SW 1271 (cell line): ENCODE data around the gene KREMEN1.

Experiments used
- DNase-seq, 2 experiments: peaks; one replicate each; lab custom pipeline; 2025; lab: John Stamatoyannopoulos, UW

The KREMEN1 gene

DNA sequence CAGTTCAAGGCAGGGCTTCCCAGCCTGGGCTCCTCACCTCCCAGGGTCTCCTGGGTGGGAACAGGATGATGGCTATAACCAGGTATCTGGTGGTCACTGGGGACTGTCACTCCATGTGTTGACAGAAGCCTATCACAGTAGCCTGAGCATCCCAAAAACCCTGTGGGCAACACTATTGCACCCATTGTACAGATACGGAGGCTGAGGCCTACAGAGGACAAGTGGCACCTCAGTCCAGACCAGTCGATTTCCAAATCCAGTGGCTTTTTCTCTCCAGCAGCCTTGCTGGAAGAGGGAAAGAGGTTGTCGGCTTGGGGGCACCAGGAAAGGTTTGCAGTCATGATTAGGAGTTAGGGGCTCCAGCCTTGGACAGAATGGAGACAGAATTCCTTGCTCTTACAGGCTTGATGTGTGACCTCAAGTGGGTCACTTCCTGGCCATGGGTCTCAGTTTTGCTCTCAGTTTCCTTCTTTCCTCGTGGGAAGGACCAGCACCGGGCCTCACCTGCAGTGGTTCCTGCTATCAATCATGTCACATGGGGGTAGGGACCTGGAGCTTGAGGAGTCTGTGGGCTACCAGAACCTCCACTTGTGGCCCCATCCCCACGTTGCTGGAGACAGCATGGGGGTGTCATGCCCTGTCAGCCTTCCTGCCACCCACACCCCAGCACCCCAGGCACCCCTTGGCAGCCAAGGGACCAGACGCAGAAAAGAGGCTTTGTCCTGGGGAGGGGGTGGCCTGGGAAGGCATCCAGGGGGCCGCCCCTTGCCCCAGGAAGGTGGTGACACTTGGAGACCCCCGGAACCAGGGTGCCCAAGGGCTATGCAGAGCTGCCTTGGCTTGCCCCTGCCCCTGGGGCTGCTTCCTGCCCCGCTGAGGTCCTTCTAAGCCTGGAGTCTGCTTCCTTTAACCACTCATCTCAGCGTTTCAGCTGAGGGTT lies 135.0 kb downstream of the KREMEN1 start:
- DNase-seq: no peak

DNA sequence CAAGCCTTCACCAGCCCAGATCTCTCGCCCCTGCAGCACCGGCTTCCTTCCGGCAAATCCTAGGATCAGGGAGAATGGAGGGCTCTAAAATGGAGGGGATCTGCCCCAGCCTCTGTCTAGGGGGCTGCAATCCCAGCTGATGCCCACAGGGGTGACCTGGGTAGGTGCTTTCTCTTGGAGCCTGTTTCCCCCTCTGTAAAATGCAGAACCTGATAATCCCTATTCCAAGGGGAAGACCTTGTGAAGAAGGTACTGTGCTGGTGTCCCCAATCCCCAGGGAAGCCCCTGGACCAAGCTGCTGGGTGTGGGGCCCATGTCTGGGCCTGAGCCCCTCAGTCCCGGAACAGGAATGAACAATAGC lies 135.6 kb downstream of the KREMEN1 start:
- no peak for DNase-seq

DNA sequence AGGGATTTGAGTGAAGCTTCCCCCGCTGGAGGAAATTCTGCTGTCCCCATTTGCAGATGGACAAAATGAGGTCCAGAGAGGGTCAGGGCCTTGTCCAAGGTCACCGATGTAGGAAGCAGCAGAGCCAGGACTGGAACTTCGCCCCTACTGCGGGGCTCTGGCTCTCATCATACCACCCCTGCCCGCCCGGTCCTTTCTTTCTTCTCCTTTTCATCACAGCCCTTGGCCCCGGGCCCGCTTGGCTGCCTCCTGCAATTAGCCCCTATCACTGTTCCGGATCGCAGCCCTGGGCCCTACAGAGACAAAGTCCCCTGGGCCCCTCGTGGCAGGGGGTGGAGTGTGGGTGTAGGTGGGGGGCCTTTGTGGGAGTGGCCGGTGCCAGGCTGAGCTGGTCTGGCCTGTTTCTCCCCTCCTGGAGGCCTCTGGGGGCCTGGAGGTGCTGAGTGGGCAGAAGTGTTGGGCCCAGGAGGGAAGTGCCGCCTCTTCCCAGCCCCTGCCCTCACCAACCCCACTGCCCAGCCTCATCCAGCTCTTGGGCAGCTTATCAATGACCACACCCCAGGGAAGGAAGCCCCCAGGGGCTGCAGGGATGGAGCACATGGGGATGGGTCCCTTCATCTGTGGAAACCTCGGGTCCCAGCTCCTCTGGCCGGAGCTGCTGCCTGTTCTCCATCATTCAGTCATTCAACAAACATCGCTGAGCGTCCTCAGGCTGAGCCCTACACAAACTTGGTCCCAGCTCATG lies 136.2 kb downstream of the KREMEN1 start:
- no peak for DNase-seq

DNA sequence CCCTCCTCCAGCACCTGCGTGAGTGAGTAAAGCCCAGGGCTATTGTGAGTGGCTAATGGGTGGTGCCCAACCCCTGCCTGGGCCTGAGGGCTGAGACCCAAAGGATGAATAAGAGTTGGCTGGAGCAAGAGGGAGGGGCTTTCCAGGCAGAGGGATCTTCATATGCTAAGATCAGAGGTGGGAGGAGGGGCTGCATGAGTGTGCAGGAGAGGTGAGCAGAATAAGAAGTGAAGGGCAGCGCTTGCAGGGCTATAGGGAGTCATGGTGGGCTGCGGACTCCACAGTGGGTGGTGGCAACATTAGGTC lies 136.7 kb downstream of the KREMEN1 start:
- DNase-seq: no peak

DNA sequence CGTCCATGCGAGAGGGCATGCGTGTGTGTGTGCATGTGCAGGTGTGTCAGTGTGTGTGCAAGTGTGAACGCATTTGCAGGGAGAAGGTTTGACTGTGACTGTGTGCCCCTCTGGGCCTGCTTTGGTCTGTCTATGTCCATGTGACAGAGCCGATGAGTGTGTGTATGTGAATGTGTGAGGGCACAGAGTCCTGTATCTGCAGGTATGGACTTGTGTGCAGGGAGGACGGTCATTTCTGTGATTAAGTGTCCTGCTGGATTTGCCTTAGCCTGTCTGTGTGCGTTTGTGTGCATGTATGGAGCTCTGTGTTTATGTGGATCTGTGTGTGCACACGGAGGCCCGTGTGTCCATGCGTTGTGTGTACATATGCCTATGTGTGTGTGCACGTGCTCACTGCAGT lies 138.2 kb downstream of the KREMEN1 start:
- DNase-seq: no peak

DNA sequence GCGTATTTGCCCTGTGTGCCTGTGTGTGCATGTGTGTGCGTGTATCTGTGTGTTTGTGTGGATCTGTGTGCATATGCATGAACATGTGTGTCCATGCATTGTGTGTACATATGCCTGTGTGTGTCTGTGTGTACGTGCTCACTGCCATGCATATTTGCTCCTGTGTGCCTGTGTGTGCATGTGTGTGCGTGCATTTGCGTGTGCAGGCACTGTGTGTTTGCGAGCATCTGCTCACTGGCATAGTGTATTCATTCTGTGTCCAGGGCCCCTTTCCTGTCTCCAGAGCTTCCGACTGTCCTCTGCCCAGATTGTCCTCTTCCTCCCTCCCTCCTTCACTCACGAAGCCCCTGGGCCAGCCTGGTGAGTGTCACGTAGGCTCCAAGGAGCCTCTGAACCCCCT lies 138.6 kb downstream of the KREMEN1 start:
- DNase-seq: no peak

DNA sequence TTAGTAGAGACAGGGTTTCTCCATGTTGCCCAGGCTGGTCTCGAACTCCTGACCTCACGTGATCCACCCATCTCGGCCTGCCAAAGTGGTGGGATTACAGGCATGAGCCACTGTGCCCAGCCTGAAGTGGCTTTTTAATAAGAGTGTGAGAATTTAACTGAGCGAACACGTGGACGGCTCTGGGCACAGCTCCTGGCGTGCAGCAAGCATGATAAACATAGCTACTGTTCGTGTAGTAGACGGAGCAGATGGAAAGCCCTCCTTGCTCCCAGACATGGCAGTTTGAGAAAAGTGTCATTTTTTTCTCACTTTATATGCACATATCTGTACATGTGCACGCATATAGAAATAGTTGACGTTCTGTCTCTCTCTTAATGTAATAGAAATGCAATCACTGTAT lies 139.9 kb downstream of the KREMEN1 start:
- no peak for DNase-seq

DNA sequence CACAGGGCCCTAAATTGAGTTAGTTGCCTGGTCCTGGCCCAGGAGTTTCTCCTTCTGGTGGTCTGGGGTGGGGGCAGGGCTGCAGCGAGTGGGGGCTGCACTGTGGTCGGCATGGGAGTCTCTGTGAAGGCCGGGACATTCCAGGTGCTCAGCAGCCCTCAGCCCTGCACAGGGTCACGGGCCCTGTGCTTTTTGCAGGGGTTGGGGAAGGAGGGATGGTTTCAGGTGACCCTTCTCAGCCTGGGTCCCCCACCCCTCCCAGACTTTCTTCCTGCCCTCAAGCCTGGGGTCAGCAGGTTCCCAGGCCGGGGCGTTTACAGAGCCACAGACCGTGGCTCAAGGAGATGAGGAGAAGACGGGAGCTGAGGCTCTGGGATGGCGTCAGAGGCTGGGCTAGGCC lies 140.7 kb downstream of the KREMEN1 start:
- DNase-seq: no peak

DNA sequence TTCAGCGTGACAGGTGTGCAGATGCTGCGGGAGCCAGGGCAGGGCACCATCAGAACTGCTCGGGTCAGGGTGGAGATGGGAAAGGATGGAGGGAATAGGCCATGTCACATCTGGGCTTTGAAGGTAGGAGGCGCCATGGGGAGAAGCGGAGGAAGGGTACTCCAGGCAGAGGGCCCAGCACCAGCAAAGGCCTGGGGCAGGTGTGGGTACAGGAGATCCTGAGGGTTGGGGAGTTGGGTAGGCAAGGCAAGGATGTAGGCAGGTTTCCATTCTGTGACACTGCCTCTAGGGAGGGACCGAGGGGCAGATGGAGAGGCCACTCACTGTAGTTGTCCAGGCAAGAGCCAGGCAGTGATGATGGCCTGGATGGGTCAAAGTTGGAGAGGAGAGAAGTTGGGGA lies 141.4 kb downstream of the KREMEN1 start:
- DNase-seq: no peak

DNA sequence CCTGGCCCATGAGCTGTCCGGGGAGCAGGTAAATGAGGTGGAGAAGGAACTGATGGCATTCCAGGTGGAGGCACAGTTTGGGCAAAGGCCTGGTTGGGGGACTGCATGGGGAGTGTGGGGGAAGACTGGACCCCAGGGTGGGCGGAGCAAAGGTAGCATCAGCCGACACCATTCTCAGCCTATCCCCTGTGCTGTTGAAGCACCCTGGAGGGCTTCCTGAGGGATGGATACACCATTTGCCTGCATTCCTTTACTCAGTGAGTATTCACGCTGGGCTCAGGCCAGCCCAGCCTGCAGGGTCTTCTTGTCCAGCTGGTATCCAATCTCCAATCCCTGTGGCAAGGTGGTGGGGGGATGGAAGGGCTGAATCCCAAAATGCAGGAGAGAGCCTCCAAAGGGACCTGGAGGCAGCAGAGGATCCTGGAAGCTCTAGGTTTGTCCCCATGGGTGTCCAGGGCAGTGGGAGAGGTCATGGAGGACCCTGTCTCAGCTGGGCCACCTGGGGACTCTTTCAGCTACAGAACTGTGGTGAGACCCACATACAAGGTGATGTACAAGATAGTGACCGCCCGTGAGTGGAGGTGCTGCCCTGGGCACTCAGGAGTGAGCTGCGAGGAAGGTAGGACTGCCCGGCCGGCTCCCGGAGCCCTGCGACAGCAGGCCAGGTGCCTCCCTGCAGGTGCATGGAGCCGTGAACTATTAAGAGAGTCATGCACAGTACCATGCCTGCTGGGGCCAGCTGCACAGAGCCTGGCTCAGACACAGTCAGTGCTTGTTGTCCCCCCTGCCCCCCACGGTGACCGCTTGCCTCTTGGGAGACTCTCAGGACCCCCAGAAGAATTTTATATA lies 142.4 kb downstream of the KREMEN1 start:
- DNase-seq: no peak

DNA sequence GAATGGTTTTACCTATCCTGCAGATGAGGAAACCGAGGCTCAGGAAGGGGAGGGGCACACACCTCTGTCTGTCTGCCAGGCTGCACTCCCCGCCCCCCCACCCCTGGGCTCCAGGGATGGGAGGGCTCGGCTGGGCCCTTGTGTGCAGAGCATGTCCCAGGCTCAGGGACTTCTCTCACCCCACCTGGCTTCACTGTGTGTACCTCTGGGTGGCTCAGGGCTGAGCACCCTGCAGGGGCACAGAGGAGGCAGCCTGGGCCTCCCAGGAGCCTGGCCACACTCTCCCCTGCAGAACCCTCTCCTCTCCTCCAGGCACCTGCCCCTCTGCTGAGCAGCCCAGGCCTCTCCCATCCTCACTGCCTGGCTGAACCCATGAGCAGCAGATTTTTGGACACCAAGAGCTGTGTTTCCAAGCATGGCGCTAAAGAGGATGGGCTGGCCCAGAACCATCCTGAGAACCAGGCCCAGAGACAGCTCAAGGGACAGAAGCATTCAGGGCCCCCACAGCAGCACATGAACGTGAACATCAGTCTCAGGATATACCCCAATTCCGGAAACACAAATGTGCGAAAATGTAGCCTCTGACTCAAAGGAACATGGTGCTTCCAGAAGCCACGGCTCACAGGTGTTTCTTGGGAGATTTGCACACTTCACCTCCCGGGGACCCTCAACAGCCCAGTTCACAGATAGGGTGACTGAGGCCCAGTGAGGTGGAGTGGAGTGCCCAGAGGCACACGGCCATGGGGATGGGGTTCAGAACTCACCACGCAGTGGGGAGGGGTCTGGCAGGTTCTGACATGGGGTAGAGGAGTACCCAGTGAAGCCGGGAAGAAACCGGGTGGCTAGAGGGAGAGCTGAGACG lies 143.4 kb downstream of the KREMEN1 start:
- no peak for DNase-seq

DNA sequence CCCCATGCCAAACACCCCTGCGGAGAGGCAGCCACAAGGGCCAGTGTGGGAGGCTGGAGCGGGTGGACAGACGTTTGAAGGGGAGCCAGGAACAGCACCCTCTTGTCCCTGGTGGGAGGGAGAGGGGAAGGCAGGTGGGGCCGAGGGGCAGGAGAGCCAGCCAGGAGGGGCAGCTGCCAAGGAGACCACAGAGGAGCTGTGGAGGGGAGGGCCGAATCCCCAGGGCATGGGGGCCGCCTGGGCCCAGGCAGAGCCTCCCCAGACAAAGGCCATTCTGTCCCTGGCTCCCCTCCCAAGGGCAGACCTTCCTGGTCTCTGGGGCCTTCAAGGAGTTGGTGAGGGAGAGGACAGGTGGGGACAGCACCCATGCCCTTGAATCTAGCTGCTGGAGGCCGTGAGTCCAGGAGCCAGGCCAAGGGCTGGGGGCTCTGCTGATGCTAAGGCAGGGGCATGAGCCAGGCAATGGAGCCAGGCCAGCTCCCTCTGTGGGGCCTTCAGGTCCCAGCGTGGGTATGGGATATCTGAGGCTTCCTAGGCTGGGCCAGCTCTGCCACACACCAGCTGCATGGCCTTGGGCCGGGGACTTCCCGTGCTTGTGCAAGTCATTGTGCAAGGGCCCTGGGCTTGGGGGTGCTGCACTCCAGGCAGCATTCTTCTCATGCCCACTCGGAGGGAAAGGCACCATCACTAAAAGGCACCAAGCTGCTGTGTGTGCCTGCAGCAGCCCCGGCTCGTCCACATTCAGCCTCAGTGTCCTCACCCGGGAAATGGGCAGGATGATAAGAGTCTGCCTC lies 144.2 kb downstream of the KREMEN1 start:
- no peak for DNase-seq
